GM19035 (cell line): ENCODE data around the gene RNF152.

Experiments
- ATAC-seq: cut with Tn5 transposase; IDR thresholded peaks from one replicate; pipeline ENCODE4 v1.9.1; 2021; ENCODE audit not compliant: unreplicated experiment

The RNF152 gene

GRCh38 chr18:61894751-61895524 is 2.1 kb upstream of the RNF152 start:
- no peak for ATAC-seq

GRCh38 chr18:61893971-61894750 is 1.4 kb upstream of the RNF152 start:
- peak; percentile 84 for ATAC-seq

GRCh38 chr18:61893309-61893970 is 633 bp upstream of the RNF152 start:
- peak; percentile 32 for ATAC-seq

GRCh38 chr18:61891894-61892293 is 913 bp downstream of the RNF152 start:
- no peak for ATAC-seq

GRCh38 chr18:61891271-61891670 is 1.5 kb downstream of the RNF152 start:
- ATAC-seq = no peak

- no peak for ATAC-seq
Measured at GRCh38 chr18:61890344-61890743, 2.5 kb downstream of the RNF152 start.

GRCh38 chr18:61889541-61889940 is 3.3 kb downstream of the RNF152 start:
- ATAC-seq = no peak

- ATAC-seq = no peak
Measured at GRCh38 chr18:61888622-61889021, 4.2 kb downstream of the RNF152 start.

- ATAC-seq = no peak
Measured at GRCh38 chr18:61887838-61888237, 5.0 kb downstream of the RNF152 start.

GRCh38 chr18:61883547-61883946 is 9.3 kb downstream of the RNF152 start:
- ATAC-seq = no peak

GRCh38 chr18:61882296-61883004 is 10.4 kb downstream of the RNF152 start:
- ATAC-seq = no peak

- ATAC-seq = no peak
Measured at GRCh38 chr18:61876899-61877298, 15.9 kb downstream of the RNF152 start.

GRCh38 chr18:61870151-61870550 is 22.7 kb downstream of the RNF152 start:
- ATAC-seq = no peak

- ATAC-seq = no peak
Measured at GRCh38 chr18:61869636-61870035, 23.2 kb downstream of the RNF152 start.

GRCh38 chr18:61865466-61866175 is 27.2 kb downstream of the RNF152 start:
- ATAC-seq = no peak

- no peak for ATAC-seq
Measured at GRCh38 chr18:61861372-61861771, 31.4 kb downstream of the RNF152 start.

GRCh38 chr18:61860302-61860701 is 32.5 kb downstream of the RNF152 start:
- ATAC-seq = no peak

- ATAC-seq = no peak
Measured at GRCh38 chr18:61859113-61859512, 33.7 kb downstream of the RNF152 start.

GRCh38 chr18:61856678-61857077 is 36.1 kb downstream of the RNF152 start:
- no peak for ATAC-seq
